ENCODE results near the gene ZDHHC24. TPM values are rescaled to one million over a fixed set of nuclear protein-coding genes. Genes with fewer than 3 reads are reported as not detected.

The ZDHHC24 gene, protein sequence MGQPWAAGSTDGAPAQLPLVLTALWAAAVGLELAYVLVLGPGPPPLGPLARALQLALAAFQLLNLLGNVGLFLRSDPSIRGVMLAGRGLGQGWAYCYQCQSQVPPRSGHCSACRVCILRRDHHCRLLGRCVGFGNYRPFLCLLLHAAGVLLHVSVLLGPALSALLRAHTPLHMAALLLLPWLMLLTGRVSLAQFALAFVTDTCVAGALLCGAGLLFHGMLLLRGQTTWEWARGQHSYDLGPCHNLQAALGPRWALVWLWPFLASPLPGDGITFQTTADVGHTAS
- 10.3 TPM for total RNA-seq (ENCODE audit: unreplicated experiment)
- long read RNA-seq, full-length matches to known transcripts = 18 of 20 reads
- long read RNA-seq, partial matches to known transcripts = 1 of 20 reads
- long read RNA-seq, other reads (novel, unspliced or antisense) = 1 of 20 reads

DNA sequence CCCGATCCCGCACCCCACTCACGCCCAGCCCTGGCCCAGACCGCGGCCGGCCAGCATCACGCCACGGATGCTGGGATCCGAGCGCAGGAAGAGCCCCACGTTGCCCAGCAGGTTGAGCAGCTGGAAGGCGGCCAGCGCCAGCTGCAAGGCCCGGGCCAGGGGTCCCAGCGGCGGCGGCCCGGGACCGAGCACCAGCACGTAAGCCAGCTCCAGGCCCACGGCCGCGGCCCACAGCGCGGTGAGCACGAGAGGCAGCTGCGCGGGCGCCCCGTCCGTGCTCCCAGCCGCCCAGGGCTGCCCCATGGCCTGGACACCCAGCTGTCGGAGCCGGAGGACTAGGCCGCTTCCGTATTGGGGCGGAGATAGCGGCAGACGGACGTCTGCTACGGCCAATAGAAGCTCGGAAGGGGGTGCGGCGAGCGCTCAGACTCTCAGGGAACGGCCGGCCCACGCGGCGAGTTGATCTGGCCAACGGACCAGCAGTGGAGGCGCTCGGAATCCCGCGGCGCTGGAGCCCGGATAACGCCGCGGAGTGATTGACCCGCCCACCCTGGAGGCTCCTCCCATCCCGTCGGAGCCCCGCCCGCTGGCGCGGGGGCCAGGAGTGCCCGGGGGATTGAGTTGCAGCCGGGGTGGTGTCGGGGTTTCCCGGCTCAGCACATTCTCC, at the start of gene ZDHHC24:
TSS of gene ZDHHC24 (minus strand) at position 348 of the 667 bp plus-strand sequence. CDS start at position 303, 45 bp downstream.
- H3K27me3 Mint-ChIP-seq (ENCODE audit: unreplicated experiment) = peaks cover 18% of the 10 kb centered on the region
- TF ChIP-seq, protein P1, sequence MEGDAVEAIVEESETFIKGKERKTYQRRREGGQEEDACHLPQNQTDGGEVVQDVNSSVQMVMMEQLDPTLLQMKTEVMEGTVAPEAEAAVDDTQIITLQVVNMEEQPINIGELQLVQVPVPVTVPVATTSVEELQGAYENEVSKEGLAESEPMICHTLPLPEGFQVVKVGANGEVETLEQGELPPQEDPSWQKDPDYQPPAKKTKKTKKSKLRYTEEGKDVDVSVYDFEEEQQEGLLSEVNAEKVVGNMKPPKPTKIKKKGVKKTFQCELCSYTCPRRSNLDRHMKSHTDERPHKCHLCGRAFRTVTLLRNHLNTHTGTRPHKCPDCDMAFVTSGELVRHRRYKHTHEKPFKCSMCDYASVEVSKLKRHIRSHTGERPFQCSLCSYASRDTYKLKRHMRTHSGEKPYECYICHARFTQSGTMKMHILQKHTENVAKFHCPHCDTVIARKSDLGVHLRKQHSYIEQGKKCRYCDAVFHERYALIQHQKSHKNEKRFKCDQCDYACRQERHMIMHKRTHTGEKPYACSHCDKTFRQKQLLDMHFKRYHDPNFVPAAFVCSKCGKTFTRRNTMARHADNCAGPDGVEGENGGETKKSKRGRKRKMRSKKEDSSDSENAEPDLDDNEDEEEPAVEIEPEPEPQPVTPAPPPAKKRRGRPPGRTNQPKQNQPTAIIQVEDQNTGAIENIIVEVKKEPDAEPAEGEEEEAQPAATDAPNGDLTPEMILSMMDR (IDR thresholded peaks at IDR 0.05; ENCODE audit: unreplicated experiment) = no peak
- peak within 1 kb of the TSS; percentile 85 for H3K4me3 Mint-ChIP-seq (ENCODE audit: unreplicated experiment)
- peaks cover 19% of the 10 kb centered on the region for H3K4me1 Mint-ChIP-seq (ENCODE audit: unreplicated experiment)
- peaks cover 17% of the 10 kb centered on the region for H3K36me3 Mint-ChIP-seq (ENCODE audit: low read depth, unreplicated experiment)
- no peaks in the 10 kb centered on the region for H3K9me3 Mint-ChIP-seq (ENCODE audit: unreplicated experiment)
- DNase-seq (ENCODE audit: low spot score) = peak; percentile 93
- peak within 1 kb of the TSS; percentile 79 for H3K27ac Mint-ChIP-seq (ENCODE audit: unreplicated experiment)

DNA sequence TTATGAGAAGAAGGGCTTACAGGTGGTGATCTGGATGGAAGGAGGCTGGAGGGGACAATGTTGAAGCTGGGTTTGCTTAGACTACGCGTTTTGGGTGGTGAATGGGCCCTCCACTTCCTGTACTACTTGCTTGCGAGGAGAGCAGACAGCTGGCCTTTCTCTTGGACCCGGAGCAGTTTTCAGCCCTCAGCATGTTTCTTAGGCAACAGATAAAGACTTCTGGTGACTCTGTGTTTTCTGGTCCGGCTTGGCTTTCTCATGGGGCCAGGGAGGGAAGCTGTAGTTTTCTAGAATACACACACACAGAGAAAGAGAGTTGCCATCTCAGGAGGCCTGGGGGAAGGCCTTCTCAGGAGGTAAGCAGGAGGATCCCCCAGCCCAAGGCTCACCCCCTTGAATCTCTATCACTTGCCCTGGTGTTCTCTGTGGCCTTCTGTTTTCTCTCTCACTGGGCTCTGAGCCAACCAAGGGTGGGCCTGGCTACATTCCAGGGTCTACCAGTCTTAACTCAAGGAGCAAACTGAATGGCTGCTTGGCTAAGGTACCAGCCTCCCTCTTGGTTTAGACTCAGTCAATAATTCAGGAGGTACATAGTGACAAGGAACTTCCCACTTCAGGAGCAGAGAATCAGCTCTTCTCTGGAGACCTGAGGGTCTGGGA, 49.5 kb upstream of the ZDHHC24 start:
- Mint-ChIP-seq H3K9me3 (ENCODE audit: unreplicated experiment) (no peaks in the 10 kb centered on the region), H3K4me1 (ENCODE audit: unreplicated experiment) (peaks cover 14% of the 10 kb centered on the region), H3K27ac (ENCODE audit: unreplicated experiment) (peak overlapping the region; percentile 64), H3K4me3 (ENCODE audit: unreplicated experiment) (peak overlapping the region; percentile 37), H3K36me3 (ENCODE audit: low read depth, unreplicated experiment) (no peaks in the 10 kb centered on the region), H3K27me3 (ENCODE audit: unreplicated experiment) (peaks cover 7% of the 10 kb centered on the region)
- TF ChIP-seq, protein P1 (IDR thresholded peaks at IDR 0.05; ENCODE audit: unreplicated experiment) = no peak
- DNase-seq (ENCODE audit: low spot score) = no peak

DNA sequence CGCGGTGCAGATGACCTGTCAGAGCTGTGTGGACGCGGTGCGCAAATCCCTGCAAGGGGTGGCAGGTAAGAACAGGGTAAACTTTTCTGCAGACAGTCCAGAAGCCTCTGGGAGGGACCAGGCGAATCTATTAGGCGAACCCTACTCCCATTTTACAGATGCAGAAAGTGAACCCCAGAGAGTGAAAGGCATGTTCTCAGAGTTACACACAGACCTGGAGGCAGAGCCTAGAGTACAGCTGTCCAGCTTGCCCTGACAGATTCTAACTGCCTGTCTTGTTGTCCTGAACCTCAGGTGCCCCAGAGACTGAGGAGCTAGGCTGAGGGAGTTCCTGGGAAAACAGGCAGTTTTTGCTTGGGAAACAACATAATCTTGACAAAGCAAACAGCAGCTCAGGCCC, 47.8 kb upstream of the ZDHHC24 start:
- Mint-ChIP-seq H3K27ac (ENCODE audit: unreplicated experiment) (peak overlapping the region; percentile 87), H3K27me3 (ENCODE audit: unreplicated experiment) (peaks cover 7% of the 10 kb centered on the region), H3K36me3 (ENCODE audit: low read depth, unreplicated experiment) (no peaks in the 10 kb centered on the region), H3K4me3 (ENCODE audit: unreplicated experiment) (peak overlapping the region; percentile 99), H3K9me3 (ENCODE audit: unreplicated experiment) (no peaks in the 10 kb centered on the region), H3K4me1 (ENCODE audit: unreplicated experiment) (peaks cover 14% of the 10 kb centered on the region)
- no peak for DNase-seq (ENCODE audit: low spot score)
- TF ChIP-seq, protein P1 (IDR thresholded peaks at IDR 0.05; ENCODE audit: unreplicated experiment) = no peak

DNA sequence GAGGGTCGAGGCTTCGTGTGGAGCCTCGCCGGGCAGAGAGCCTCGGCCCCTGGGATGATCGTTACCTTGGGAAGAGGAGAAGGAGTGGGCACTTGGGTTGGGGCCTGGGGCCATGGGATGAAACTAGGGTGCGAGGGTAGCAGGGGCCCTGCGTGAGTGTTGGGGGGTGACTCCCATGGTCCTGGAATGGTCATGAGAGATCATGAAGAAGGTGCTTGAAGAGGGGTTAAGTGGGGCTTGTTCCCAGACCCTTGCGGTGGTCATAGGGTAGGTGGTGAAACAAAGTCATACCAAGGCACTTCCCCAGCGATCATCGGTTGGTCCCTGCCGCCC, 47.4 kb upstream of the ZDHHC24 start:
- Mint-ChIP-seq H3K9me3 (ENCODE audit: unreplicated experiment) (no peaks in the 10 kb centered on the region), H3K4me1 (ENCODE audit: unreplicated experiment) (peaks cover 14% of the 10 kb centered on the region), H3K27ac (ENCODE audit: unreplicated experiment) (peak overlapping the region; percentile 87), H3K36me3 (ENCODE audit: low read depth, unreplicated experiment) (no peaks in the 10 kb centered on the region), H3K4me3 (ENCODE audit: unreplicated experiment) (peak overlapping the region; percentile 99), H3K27me3 (ENCODE audit: unreplicated experiment) (peaks cover 7% of the 10 kb centered on the region)
- TF ChIP-seq, protein P1 (IDR thresholded peaks at IDR 0.05; ENCODE audit: unreplicated experiment) = no peak
- DNase-seq (ENCODE audit: low spot score) = no peak

Measured in endothelial cell (in vitro differentiated cells).